Measurements from ENCODE around the gene NSUN4. TPM values are rescaled to one million over a fixed set of nuclear protein-coding genes. Genes with fewer than 3 reads are reported as not detected.

The NSUN4 gene
- total RNA-seq, 1 experiment from 2014 or later = 20.4 TPM

DNA sequence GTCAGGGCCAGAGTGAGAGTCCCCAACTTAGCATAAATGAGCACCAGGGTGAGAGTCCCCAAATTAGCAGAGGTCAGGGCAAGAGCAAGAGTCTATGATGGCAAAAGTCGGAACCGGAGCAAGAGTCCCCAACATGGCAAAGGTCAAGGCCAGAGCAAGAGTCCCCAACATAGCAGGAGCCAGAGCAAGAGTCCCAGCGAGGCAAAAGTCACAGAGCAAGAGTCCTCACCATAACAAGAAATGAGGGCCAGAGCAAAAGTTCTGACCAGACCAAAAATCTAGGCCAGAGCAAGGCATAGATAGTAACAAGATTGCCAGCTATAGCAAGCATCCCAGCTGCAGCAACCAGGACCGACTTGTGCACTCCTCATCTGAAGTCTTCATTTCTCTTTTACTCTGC, 3.1 kb downstream of the NSUN4 start:
- H4K8ac ChIP-seq (replicated peaks; ENCODE audit: insufficient read length, low read depth, low read length) = no peak overlapping the region
- H3K4ac ChIP-seq (ENCODE audit: low read depth, low read length) = no peak overlapping the region
- H3K9me3 ChIP-seq (ENCODE audit: control insufficient read depth, low read depth, low read length) = no peaks in the 10 kb centered on the region
- no CpG with 5 or more reads among the region's 4 CpGs for WGBS (ENCODE audit: extremely low coverage, insufficient read length, low lambda C conversion rate)
- no peak overlapping the region for H3K23ac ChIP-seq (ENCODE audit: insufficient read length, low read depth, low read length)
- no peak overlapping the region for H3K27ac ChIP-seq (ENCODE audit: insufficient read length, low read depth, low read length)
- H2BK15ac ChIP-seq (ENCODE audit: low read depth, low read length) = no peak overlapping the region
- no peak overlapping the region for H2BK20ac ChIP-seq (ENCODE audit: low read depth, low read length, poor library complexity, severe bottlenecking)
- no peak overlapping the region for H2AFZ ChIP-seq (ENCODE audit: low read length)
- Mint-ChIP-seq H3K36me3 (ENCODE audit: insufficient read depth in 1 of 3, low read depth in 3 of 3) (peaks cover 20 to 61% (median 53%) of the 10 kb centered on the region in 3 experiments; a peak in 6 of 7 replicates), H3K27me3 (ENCODE audit: low read depth) (no peaks in the 10 kb centered on the region), H3K4me1 (peaks cover 20 to 23% of the 10 kb centered on the region in 2 experiments), H3K4me3 (no peak overlapping the region), H3K27ac (no peak overlapping the region), H3K9me3 (peaks cover 0 to 3% of the 10 kb centered on the region in 2 experiments; a peak in 2 of 5 replicates)
- H2AK5ac ChIP-seq (ENCODE audit: insufficient read length, low read length) = no peak overlapping the region
- no peaks in the 10 kb centered on the region; the same call in 1 of the 2 replicates for H3K4me1 ChIP-seq (ENCODE audit: insufficient read depth, low read length)
- no peak overlapping the region for H4K5ac ChIP-seq (ENCODE audit: insufficient read length, low read depth, low read length)
- DNase-seq = no peak
- no peak overlapping the region for H3K56ac ChIP-seq (ENCODE audit: insufficient read length, low read depth, low read length)
- no peaks in the 10 kb centered on the region for H3K27me3 ChIP-seq (ENCODE audit: insufficient read depth, low read length)
- no peak overlapping the region for H3K18ac ChIP-seq (ENCODE audit: insufficient read length, low read depth, low read length)
- H3K79me1 ChIP-seq (ENCODE audit: insufficient read depth, low read depth, low read length, poor library complexity, severe bottlenecking) = no peaks in the 10 kb centered on the region
- H3K4me2 ChIP-seq (ENCODE audit: insufficient read depth, insufficient read length, low read length) = no peak overlapping the region
- TF ChIP-seq, protein P1, sequence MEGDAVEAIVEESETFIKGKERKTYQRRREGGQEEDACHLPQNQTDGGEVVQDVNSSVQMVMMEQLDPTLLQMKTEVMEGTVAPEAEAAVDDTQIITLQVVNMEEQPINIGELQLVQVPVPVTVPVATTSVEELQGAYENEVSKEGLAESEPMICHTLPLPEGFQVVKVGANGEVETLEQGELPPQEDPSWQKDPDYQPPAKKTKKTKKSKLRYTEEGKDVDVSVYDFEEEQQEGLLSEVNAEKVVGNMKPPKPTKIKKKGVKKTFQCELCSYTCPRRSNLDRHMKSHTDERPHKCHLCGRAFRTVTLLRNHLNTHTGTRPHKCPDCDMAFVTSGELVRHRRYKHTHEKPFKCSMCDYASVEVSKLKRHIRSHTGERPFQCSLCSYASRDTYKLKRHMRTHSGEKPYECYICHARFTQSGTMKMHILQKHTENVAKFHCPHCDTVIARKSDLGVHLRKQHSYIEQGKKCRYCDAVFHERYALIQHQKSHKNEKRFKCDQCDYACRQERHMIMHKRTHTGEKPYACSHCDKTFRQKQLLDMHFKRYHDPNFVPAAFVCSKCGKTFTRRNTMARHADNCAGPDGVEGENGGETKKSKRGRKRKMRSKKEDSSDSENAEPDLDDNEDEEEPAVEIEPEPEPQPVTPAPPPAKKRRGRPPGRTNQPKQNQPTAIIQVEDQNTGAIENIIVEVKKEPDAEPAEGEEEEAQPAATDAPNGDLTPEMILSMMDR (conservative IDR thresholded peaks at IDR 0.05) = no peak
- H2BK120ac ChIP-seq (ENCODE audit: low read depth, low read length, poor library complexity, severe bottlenecking) = no peak overlapping the region
- H2BK12ac ChIP-seq (ENCODE audit: insufficient read length, low read depth, low read length) = no peak overlapping the region
- H3K9ac ChIP-seq (ENCODE audit: extremely low read depth, insufficient read length, low read length) = no peak overlapping the region
- peaks cover 5% of the 10 kb centered on the region for H3K23me2 ChIP-seq (ENCODE audit: insufficient read length, low read depth, low read length, poor library complexity, severe bottlenecking)
- no peaks in the 10 kb centered on the region for H3K79me2 ChIP-seq (ENCODE audit: insufficient read depth, low read length)
- H3T11ph ChIP-seq (ENCODE audit: low read length) = no peak overlapping the region
- H2BK5ac ChIP-seq (ENCODE audit: insufficient read length, low read length) = no peak overlapping the region
- H3K14ac ChIP-seq (ENCODE audit: insufficient read depth, low read length) = no peak overlapping the region
- H4K91ac ChIP-seq (ENCODE audit: insufficient read length, low read depth, low read length) = no peak overlapping the region
- H4K20me1 ChIP-seq (ENCODE audit: control insufficient read depth, insufficient read depth, insufficient read length) = no peaks in the 10 kb centered on the region
